IMR-90 (cell line): ENCODE results near the gene HAND2. TPM values are rescaled to one million over a fixed set of nuclear protein-coding genes. Genes with fewer than 3 reads are reported as not detected.

Experiments
- ATAC-seq: fragments of 200-7000 bp; cut with Tn5 transposase; 2 replicates; pipeline ENCODE4 v1.9.1; 2020; ENCODE audit warnings: low read depth, mild to moderate bottlenecking, moderate library complexity
- BruUV-seq: library from RNA; stranded (reverse); fragments of 400-500 nt; replicated peaks from 2 replicates; lab custom pipeline; 2021; lab: Mats Ljungman, UMichigan
- CTCF ChIA-PET: fragments of 300-600 bp; formaldehyde crosslinking; extraction: SDS; loops from one replicate; lab custom pipeline; 2021; ENCODE audit warnings: antibody characterized with exemption; lab: Yijun Ruan, JAX
- POLR2A ChIA-PET: fragments of 300-600 bp; sonication (Branson Sonifier 250); formaldehyde crosslinking; loops from one replicate; lab custom pipeline; 2022; ENCODE audit warnings: antibody characterized with exemption; ENCODE audit not compliant: unreplicated experiment; lab: Charles Lee
- DNase-seq: peaks from one replicate; pipeline ENCODE4 v3.0.0; 2013
- H2AFZ ChIP-seq: replicated peaks from 2 replicates; pipeline ENCODE3; 2013; ENCODE audit warnings: low read length, mild to moderate bottlenecking; ENCODE audit not compliant: poor library complexity
- H2AK5ac ChIP-seq: 2 replicates; pipeline ENCODE4 v1.6.1; 2013; ENCODE audit warnings: low read depth, low read length, inconsistent platforms
- H2AK9ac ChIP-seq: replicated peaks from 2 replicates; pipeline ENCODE3; 2013; ENCODE audit warnings: mild to moderate bottlenecking, low read depth, low read length, moderate library complexity; ENCODE audit not compliant: poor library complexity
- H2BK120ac ChIP-seq: 2 replicates; pipeline ENCODE4 v1.6.1; 2013; ENCODE audit warnings: low read depth, low read length, inconsistent platforms
- H2BK15ac ChIP-seq: 3 replicates; pipeline ENCODE4 v1.6.1; 2013; ENCODE audit warnings: low read depth, low read length, inconsistent platforms
- H2BK20ac ChIP-seq: 2 replicates; pipeline ENCODE4 v1.6.1; 2013; ENCODE audit warnings: low read depth, mild to moderate bottlenecking, inconsistent platforms, low read length, moderate library complexity
- H2BK5ac ChIP-seq: 2 replicates; pipeline ENCODE4 v1.6.1; 2013; ENCODE audit warnings: mild to moderate bottlenecking, low read depth, low read length, inconsistent platforms; ENCODE audit not compliant: poor library complexity, severe bottlenecking
- H3K14ac ChIP-seq: replicated peaks from 2 replicates; pipeline ENCODE4 v1.6.1; 2013; ENCODE audit warnings: low read depth, low read length, inconsistent platforms
- H3K18ac ChIP-seq: 2 replicates; pipeline ENCODE4 v1.6.1; 2013; ENCODE audit warnings: low read depth, low read length, control low read depth
- H3K23ac ChIP-seq: 2 replicates; pipeline ENCODE4 v1.6.1; 2013; ENCODE audit warnings: low read depth, low read length, inconsistent platforms
- H3K27ac ChIP-seq: 2 replicates; pipeline ENCODE4 v1.5.1; 2013; ENCODE audit warnings: mild to moderate bottlenecking, control low read depth, low read length; ENCODE audit not compliant: insufficient read depth
- H3K27me3 ChIP-seq: 2 replicates; pipeline ENCODE4 v1.6.1; 2013; ENCODE audit warnings: low read length; ENCODE audit not compliant: control insufficient read depth, insufficient read depth
- H3K36me3 ChIP-seq: 2 replicates; pipeline ENCODE4 v1.6.1; 2013; ENCODE audit warnings: low read length, mixed read lengths; ENCODE audit not compliant: control insufficient read depth, insufficient read depth
- H3K4ac ChIP-seq: 2 replicates; pipeline ENCODE4 v1.6.1; 2013; ENCODE audit warnings: low read depth, low read length, inconsistent platforms
- H3K4me1 ChIP-seq: 2 replicates; pipeline ENCODE4 v1.6.1; 2013; ENCODE audit warnings: low read length, mixed read lengths; ENCODE audit not compliant: control insufficient read depth, insufficient read depth
- H3K4me2 ChIP-seq: 2 replicates; pipeline ENCODE4 v1.6.1; 2013; ENCODE audit warnings: low read depth, mild to moderate bottlenecking, control low read depth, low read length, moderate library complexity
- H3K4me3 ChIP-seq: 2 replicates; pipeline ENCODE4 v1.5.1; 2013; ENCODE audit warnings: low read depth, mild to moderate bottlenecking, control low read depth, low read length, moderate library complexity; ENCODE audit not compliant: insufficient read depth
- H3K56ac ChIP-seq: 2 replicates; pipeline ENCODE4 v1.6.1; 2013; ENCODE audit warnings: low read length, inconsistent platforms; ENCODE audit not compliant: insufficient read depth; ENCODE audit errors: extremely low read depth
- H3K79me1 ChIP-seq, 2 experiments: 2 replicates each; pipeline ENCODE4 v1.6.1; 2013; ENCODE audit warnings: low read length in 2 of 2, inconsistent platforms in 1 of 2, low read depth in 1 of 2
- H3K9ac ChIP-seq: 2 replicates; pipeline ENCODE4 v1.6.1; 2013; ENCODE audit warnings: low read depth, low read length, control low read depth
- H3K9me1 ChIP-seq: 2 replicates; pipeline ENCODE4 v1.6.1; 2013; ENCODE audit warnings: low read length, inconsistent platforms; ENCODE audit not compliant: insufficient read depth
- H3K9me3 ChIP-seq: 2 replicates; pipeline ENCODE4 v1.6.1; 2013; ENCODE audit warnings: low read length; ENCODE audit not compliant: control insufficient read depth, insufficient read depth
- H4K20me1 ChIP-seq: 2 replicates; pipeline ENCODE4 v1.6.1; 2013; ENCODE audit warnings: low read length, inconsistent platforms; ENCODE audit not compliant: insufficient read depth
- H4K5ac ChIP-seq: 2 replicates; pipeline ENCODE4 v1.6.1; 2013; ENCODE audit warnings: mild to moderate bottlenecking, low read depth, low read length, control low read depth
- H4K8ac ChIP-seq, 2 experiments: 2 replicates each; pipeline ENCODE4 v1.6.1; 2013; ENCODE audit warnings: low read depth in 2 of 2, low read length in 2 of 2, control low read depth in 1 of 2, inconsistent platforms in 1 of 2
- H4K91ac ChIP-seq: 2 replicates; pipeline ENCODE4 v1.6.1; 2013; ENCODE audit warnings: low read depth, low read length, inconsistent platforms; ENCODE audit not compliant: insufficient read depth
- CEBPB ChIP-seq: IDR thresholded peaks from 2 replicates; pipeline ENCODE4 v1.6.1; 2012; ENCODE audit warnings: low read depth, low read length, improper control_type of control experiment
- CHD1 ChIP-seq: IDR thresholded peaks from 2 replicates; pipeline ENCODE4 v1.6.1; 2012; ENCODE audit warnings: low read depth, low read length, improper control_type of control experiment
- FOS ChIP-seq: fragments of 150-350 bp; IDR thresholded peaks from 2 replicates; pipeline ENCODE4 v1.6.1; 2016; ENCODE audit warnings: low read depth, low read length
- MAZ ChIP-seq: IDR thresholded peaks from 2 replicates; pipeline ENCODE4 v1.6.1; 2012; ENCODE audit warnings: low read depth, mild to moderate bottlenecking, low read length, improper control_type of control experiment, moderate library complexity, borderline replicate concordance
- RAD21 ChIP-seq: IDR thresholded peaks from 2 replicates; pipeline ENCODE4 v1.6.1; 2012; ENCODE audit warnings: low read length, improper control_type of control experiment
- SMC3 ChIP-seq: fragments of 150-350 bp; IDR thresholded peaks from 2 replicates; pipeline ENCODE4 v1.6.1; 2016; ENCODE audit warnings: low read depth, mild to moderate bottlenecking, antibody characterized with exemption, low read length, moderate library complexity
- WGBS, 2 experiments: methylation state at CpG; one replicate each; pipeline versions ENCODE4 v1.1.5 to v1.1.7; 2013; ENCODE audit warnings: missing lambda C conversion rate in 2 of 2; ENCODE audit not compliant: insufficient read length in 1 of 2; ENCODE audit errors: extremely low coverage in 2 of 2; 5-methylcytosine and 5-hydroxymethylcytosine counted together
- dilution Hi-C: fragments of 300-500 bp; cut with HindIII; formaldehyde crosslinking; loops from one replicate; pipeline ENCODE4 v1.14.3; 2018; ENCODE audit warnings: low sequenced_read_pairs; ENCODE audit not compliant: unreplicated experiment
- in situ Hi-C: fragments of 300-500 bp; cut with MboI; formaldehyde crosslinking; loops from 3 replicates; pipeline ENCODE4 v1.14.3; 2019; ENCODE audit warnings: low sequenced_read_pairs, inconsistent platforms, mixed read lengths
- intact Hi-C: fragments of 100-400 bp; cut with micrococcal nuclease; formaldehyde crosslinking; loops from 2 replicates; pipeline ENCODE4 v1.10.0; 2022
- polyA plus RNA-seq, 3 experiments: library from polyadenylated mRNA; depleted of rRNA; stranded (reverse); fragments of >200 nt; gene quantifications; 2 replicates each; pipeline ENCODE4 v1.2.3, GENCODE V29; 2012; ENCODE audit warnings: low replicate concordance in 1 of 3
- total RNA-seq: library from RNA; depleted of rRNA; stranded (reverse); fragments of >200 nt; gene quantifications from 2 replicates; pipeline ENCODE4 v1.2.3, GENCODE V29; 2012

Gene HAND2
- total and polyA plus RNA-seq, 2 of the 4 experiments (the other 2 are of a cell fraction): 0.36 to 0.97 TPM

- DNase-seq (peak; percentile 54), ATAC-seq (peak; percentile 78)
- Histone ChIP-seq H2AK9ac (no peak overlapping the region), H4K5ac (no peak overlapping the region), H2AK5ac (no peak overlapping the region), H3K14ac (no peak overlapping the region), H3K4me3 (no peak overlapping the region), H2AFZ (no peak overlapping the region), H3K9me1 (no peaks in the 10 kb centered on the region; the same call in 1 of the 2 replicates), H4K91ac (no peak overlapping the region), H4K8ac (peak overlapping the region in 1 of 2 experiments; percentile 57; a peak in 2 of 4 replicates), H2BK15ac (no peak overlapping the region), H3K23ac (peak overlapping the region; percentile 45; the same call in 1 of the 2 replicates), H3K4me2 (peak overlapping the region; percentile 80), H3K36me3 (no peaks in the 10 kb centered on the region), H3K18ac (peak overlapping the region; percentile 65; the same call in 1 of the 2 replicates), H3K9me3 (no peaks in the 10 kb centered on the region), H2BK5ac (peak overlapping the region; percentile 75), H3K4ac (peak overlapping the region; percentile 34), H3K9ac (no peak overlapping the region), H3K27ac (peak overlapping the region; percentile 71; the same call in 1 of the 2 replicates), H3K27me3 (no peaks in the 10 kb centered on the region), H2BK20ac (peak overlapping the region; percentile 55; the same call in 1 of the 2 replicates), H4K20me1 (no peaks in the 10 kb centered on the region), H3K56ac (0 out of 2 replicates have a peak overlapping the region, but pooled peaks have one; percentile 17), H3K79me1 (no peaks in the 10 kb centered on the region), H2BK120ac (peak overlapping the region; percentile 66), H3K4me1 (peaks cover 2% of the 10 kb centered on the region; the same call in 1 of the 2 replicates)
- intact Hi-C loops (loop anchor here (5.0 kb wide), 1 partner anchor 146 kb away; the partner anchor contains the start of gene HMGB2), dilution Hi-C loops (no loop called here), in situ Hi-C loops (no loop called here)
- ChIA-PET POLR2A (no interaction called here), CTCF (interaction anchor here (1.1 kb wide), 1 partner anchor 16 kb away, joined by 4 read pairs; no protein-coding TSS in a partner anchor)
- TF ChIP-seq CHD1: no peak
- TF ChIP-seq SMC3: no peak
- peak; percentile 51; the same call in 1 of the 2 replicates for TF ChIP-seq CEBPB
- no peak for TF ChIP-seq RAD21
- no peak for TF ChIP-seq FOS
- TF ChIP-seq MAZ: no peak
- no CpG with 5 or more reads among the region's 5 CpGs for WGBS, 2 experiments
- no TSS peak for BruUV-seq
These were observed 51.7 kb downstream of the HAND2 start for GRCh38 chr4:173478201-173478912.
